Measurements from ENCODE around the gene DYRK2.

DYRK2 gene

DNA sequence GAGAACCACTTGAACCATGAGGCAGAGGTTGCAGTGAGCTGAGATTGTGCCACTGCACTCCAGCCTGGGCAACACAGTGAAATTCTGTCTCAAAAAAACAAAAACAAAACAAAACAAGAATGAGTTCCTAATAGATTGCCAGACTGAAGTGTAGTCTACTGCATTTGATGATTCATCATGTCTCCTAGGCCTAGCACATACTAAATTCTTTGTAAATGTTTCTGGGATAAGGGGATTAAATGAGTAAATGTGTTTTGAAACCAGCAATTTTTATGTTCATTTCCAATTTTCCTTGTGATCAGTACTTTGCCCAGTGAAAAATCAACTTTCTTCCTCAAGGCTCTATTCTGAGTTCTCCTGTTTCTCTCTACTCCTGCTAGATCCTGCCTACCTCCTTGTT, 2.9 kb upstream of the DYRK2 start:
- DNase-seq (ENCODE audit: low read depth in 1 of 2, low spot score in 1 of 2), result no peak

DNA sequence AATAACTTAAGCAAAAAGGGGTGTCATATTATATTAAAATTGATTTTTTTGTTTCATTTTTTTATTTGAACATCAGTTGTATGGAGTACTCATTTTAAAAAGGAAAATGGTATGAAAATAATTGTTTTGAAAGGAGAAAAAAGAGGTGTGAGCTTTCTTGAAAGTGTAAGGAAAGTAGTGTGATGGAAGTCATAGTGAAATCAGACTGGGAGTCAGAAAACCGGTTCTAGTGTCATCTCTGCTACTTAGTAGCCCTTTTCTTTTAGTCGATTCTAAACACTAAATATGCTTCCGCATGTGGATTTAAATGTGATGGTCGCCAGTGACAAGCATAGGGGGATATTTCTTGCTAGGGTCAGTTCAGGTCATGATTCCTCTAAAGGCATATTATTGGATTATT, 1.8 kb upstream of the DYRK2 start:
- no peak for DNase-seq (ENCODE audit: low read depth in 1 of 2, low spot score in 1 of 2)

DNA sequence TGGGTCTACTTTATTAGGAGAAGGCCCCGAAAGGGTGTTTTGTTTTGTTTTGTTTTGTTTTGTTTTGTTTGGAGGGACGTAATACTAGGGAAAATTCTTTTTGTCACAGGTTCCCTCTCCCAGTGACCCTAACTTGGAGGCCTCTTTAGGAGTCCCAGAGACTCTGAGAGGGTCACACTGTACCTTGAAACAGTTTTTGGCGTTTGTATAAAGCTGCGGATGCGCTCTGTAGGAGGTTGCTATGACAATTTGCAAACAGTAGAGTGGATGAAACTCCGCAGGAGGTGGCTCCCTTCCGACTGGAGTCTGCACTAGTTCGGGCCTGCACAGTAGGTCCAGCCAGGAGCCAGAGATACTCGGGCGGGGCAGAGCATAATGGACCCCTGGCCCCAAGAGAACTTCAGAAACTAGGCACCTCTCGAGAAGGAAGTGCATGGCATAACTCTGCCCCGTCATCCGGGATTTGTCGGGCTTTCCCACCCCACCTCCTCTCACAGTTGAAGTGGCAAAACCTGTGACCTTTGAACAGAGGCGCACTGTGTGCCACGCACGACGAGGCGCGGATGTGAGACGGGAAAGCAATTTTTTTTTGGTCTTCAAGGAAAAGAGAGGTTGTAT, 1.3 kb upstream of the DYRK2 start:
- peak in 1 of 2 donors; percentile 9 for DNase-seq (ENCODE audit: low read depth in 1 of 2, low spot score in 1 of 2)

DNA sequence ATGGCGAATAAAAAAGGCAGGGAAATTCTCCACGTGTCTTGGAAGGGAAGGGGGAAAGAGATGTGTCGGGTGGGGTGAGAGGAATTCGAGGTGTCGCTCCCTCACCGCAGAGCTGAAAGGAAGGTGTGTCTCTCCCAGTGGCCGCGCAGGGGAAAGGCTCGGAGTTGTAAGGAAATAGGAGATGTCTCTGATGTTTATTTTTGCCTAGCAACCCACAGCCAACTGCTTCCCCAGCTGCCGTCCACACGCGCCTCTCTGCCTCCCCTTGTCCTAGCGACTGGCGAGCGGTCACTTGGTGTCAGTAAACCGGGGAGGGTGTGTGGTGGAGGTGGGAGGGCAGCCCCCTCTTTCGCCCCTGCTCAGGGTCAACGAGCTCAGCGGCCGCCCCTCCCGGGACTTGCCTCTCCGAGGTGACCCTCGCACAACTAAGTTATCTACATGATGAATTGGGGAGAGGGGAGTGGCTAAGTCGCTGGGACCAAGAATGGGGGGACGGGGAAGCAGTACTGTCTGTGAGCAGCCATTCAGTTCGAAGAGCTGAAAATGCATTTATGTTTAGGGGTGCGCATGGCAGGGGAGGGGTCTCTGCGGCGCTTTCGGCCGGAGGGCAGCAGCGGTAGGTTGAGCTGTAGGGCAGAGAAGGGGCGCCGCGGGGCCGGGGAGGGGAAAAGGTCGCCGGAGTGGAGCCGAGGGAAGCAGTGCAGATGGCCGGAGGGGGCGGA, 585 bp upstream of the DYRK2 start:
- DNase-seq (ENCODE audit: low read depth in 1 of 2, low spot score in 1 of 2), result peak; percentile 10 to 16

DNA sequence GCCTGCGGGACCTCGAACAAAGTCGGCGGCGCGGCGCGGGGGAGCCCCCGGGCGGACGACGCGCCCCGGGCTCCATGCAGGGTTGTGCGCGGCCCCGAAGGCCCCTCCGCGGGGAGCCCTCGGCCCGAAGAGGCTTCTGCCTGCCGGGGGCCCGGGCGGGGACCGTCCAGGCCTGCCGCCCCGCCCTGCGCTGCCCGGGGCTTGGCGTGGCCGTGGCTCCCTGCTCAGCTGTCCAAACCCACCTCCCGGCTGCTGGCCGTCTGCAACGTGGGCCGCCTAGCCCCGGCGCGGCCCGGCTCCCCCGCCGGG, 670 bp downstream of the DYRK2 start:
- peak in 1 of 2 donors; percentile 29 for DNase-seq (ENCODE audit: low read depth in 1 of 2, low spot score in 1 of 2)

DNA sequence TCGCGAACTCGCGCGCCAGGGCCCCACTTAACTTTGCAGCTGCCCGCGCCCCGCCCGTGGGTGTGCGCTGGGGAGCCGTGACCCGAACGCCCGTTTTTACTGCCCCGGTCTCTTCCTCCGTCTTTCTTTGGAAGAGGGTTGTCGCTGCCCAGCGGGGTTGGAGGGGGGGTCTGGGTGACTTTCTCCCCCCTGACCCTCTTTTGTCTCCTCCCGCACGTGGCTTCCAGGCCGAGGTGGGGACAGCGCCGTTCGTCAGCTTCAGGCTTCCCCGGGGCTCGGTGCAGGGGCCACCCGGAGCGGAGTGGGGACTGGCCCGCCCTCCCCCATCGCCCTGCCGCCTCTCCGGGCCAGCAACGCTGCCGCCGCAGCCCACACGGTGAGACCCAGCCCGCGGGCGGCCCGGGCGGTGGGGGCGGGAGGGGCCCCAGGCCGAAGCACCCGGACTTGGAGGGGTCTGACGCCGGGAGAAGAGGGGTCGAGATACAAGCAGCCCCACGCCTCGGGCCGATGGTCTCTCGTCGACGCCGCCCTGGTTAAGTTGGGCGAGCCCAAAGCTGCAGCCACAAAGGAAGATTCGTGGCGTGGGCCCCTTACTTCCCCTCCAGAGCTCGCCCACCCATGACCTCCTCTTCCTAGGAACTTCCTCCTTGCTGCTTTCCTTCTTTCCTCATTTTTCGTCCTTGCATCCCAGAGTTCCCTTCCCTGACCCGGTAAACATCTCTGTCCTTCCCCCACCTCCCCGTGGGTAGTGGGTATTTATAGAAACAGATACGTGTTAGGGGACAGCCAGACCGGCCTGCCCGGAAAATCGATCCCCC, 1.2 kb downstream of the DYRK2 start:
- DNase-seq (ENCODE audit: low read depth in 1 of 2, low spot score in 1 of 2), result peak; percentile 14 to 20

DNA sequence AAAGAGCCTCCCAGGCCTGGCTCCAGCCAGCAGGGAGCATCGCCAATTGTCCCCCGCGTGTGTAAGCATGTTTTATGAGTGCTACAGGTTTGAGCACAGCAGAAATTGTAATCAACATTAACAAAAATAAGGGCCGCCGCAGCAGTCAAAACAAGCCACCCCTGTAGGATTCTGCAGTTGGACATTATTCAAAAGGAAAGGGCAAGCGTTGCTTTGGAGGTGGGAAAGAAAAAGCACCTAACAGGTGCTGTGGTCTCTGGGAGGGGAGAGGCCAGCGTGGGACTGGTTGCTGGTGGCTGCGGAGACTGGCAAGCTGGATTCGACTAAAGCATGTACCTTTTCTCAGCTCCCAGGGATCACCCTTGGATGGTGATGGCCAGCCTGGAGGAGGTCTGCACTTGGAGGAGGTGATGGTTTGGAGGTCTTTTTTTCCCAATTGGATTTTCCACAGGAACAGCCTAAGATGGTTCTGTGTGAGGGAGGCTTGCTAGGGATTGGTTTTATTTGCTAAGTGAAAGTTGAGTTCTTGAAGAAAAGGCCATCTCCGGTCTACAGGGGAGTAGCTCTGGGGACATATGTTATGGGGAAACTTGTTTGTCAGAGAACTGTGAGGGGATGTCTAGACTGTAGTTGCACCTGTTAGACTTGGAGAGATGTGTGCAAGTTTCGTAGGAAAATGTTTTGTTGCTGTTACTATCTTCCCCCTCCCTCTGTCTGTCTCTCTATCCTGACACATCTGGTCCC, 2.0 kb downstream of the DYRK2 start:
- no peak for DNase-seq (ENCODE audit: low read depth in 1 of 2, low spot score in 1 of 2)

DNA sequence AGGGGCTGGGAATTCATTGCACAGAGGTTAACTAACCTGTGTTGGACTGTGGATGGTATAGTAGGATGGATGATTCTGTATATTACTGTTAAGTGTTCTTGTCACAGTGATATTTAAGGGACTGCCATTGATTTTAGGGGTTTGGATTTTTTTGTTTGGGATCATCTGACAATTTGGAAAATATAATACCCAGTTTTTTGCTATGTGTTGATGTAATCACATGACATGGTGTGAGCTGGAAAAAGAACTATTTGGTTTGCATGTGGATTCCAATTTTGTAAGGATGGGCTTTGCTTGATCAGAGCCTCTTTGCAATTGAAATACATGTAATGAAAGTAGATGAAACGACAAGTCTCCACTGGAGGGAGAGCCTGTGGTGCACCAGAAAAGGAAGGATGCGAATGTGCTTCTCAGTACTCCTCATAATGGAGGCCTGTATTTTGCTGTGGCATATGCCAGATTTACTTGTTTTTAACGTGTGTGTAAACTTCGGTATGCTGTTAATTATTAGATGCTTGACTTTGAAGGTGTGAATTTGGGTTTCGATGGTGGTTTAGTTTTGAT, 2.7 kb downstream of the DYRK2 start:
- DNase-seq (ENCODE audit: low read depth in 1 of 2, low spot score in 1 of 2), result no peak

DNA sequence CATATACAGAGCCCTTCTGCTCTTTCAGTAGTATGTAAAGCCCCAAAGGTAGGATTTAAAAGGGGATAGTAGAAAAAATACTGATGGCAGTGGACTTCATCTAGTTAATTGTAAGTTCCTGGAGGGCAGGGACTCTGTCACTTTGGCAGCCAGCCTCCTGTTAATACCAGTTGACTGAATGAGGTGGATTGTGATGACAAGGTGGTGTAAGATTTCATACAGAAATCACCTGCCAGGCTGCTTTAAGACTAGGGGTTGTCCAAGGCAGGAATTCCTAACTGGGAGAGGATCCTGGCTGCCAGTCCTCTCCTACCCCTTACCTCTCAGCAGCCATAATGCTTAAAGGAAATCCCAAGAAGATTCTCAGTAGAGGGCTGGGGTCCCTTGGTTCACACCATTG, 7.3 kb downstream of the DYRK2 start:
- no peak for DNase-seq (ENCODE audit: low read depth in 1 of 2, low spot score in 1 of 2)

DNA sequence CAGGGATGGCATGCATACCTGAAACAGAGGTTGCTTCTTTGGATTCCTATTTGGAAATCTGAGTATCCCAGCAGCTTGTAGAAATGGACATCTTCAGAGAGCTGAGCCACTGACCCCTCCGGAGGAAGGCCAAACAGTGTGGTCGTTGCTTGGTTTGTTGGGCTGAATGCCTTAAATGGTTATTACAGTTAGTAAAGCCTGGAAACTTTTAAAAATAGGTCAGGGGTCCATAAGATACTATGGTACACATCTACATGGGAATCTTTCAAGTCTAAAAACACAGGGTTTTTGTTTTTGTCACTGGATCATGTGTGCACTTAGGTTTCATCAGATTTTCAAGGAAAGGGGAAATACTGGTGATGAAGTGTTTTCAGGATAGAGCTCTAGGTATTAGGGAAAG, 7.7 kb downstream of the DYRK2 start:
- DNase-seq (ENCODE audit: low read depth in 1 of 2, low spot score in 1 of 2), result no peak

DNA sequence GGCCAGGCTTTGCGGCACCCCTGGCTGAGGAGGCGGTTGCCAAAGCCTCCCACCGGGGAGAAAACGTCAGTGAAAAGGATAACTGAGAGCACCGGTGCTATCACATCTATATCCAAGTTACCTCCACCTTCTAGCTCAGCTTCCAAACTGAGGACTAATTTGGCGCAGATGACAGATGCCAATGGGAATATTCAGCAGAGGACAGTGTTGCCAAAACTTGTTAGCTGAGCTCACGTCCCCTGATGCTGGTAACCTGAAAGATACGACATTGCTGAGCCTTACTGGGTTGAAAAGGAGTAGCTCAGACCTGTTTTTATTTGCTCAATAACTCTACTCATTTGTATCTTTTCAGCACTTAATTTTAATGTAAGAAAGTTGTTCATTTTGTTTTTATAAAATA, 9.9 kb downstream of the DYRK2 start:
- DNase-seq (ENCODE audit: low read depth in 1 of 2, low spot score in 1 of 2), result no peak

DNA sequence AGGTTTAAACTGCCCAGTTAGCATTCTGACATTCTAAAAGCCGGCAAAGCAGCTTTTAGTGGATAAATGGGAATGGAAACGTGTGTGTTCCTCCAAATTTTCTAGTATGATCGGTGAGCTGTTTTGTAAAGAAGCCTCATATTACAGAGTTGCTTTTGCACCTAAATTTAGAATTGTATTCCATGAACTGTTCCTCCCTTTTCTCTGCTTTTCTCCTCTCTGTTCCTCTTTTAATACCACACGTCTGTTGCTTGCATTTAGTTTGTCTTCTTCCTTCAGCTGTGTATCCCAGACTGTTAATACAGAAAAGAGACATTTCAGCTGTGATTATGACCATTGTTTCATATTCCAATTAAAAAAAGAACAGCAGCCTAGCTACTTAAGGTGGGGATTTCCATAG, 10.7 kb downstream of the DYRK2 start:
- DNase-seq (ENCODE audit: low read depth in 1 of 2, low spot score in 1 of 2), result no peak

DNA sequence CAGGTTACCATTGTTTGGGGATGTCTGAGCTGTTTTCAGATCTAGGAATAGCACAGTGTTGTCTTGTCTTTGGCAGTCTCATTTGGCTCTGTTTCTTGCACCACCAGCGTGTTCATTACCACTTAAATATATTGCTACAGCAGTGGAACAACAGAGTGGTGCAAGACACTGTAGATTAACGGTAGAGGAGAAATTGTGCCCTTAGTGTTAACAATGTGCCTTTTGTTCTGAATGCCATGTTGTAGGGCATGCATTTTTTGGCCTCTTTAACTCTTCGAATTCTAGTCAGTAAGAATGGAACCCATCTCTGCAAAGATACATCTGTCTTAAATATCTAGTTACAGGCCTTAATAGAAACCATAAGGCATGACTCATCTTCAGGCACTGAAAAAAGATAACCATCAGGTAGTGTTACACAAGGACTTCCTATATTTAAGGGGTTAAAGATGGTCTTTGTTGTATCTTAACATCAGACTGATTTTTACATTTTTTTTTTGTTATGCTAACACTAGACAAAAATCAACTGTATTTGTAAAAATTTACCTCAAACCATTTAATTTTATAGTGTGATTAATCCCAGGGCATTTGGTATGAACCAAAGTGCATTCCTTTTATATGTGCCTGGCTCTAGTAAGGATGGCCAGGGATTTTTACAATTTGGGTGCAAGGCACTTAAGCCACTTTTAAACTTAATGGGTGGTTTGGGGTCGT, 12.9 kb downstream of the DYRK2 start:
- DNase-seq (ENCODE audit: low read depth in 1 of 2, low spot score in 1 of 2), result no peak

DNA sequence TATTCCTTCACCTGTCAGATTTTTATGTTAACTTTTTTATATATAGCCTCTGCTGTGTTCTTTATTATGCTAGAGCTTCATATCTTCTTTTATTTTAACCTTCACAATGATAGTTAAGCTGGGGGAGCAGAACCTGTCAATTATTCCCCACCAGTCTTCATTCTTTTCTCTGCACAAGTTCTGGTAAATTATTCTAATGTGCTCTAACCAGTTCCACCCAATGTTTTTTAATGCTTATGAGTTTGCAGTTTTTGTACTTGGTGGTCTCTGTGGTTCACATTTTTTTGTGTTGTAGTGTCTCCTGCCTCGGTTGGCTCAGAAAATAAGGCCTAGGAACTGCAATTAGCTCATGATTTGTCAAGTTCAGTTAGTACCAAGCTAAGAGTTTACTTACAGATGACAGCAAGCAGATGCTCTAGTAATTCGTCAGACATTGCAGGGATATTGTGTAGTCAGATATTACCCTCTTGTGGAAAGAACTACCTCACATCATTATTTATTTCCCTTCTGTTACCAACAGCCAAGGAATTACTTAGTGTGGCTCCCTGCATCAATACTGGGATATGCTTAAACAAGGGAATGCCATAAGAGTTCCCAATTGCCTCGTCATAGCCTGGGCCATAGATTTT, 14.5 kb downstream of the DYRK2 start:
- DNase-seq (ENCODE audit: low read depth in 1 of 2, low spot score in 1 of 2), result no peak

DNA sequence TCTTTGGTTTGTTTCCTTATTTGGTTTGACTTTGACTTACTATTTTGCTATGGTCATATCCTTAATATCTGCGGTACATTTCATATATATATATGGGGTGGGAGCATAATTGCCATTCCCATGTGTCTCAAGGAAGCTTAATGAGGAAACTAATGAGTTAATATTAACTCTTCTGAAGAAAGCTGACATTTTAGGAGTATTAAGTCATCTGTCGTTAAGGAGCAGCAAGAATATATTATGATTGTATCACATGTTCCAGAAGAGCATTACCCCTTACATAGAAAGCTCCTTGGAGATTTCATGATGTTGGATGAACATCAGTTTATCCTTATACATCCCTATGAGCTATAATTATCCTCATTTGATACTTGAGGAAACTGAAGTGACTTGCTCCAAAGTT, 15.6 kb downstream of the DYRK2 start:
- no peak for DNase-seq (ENCODE audit: low read depth in 1 of 2, low spot score in 1 of 2)

DNA sequence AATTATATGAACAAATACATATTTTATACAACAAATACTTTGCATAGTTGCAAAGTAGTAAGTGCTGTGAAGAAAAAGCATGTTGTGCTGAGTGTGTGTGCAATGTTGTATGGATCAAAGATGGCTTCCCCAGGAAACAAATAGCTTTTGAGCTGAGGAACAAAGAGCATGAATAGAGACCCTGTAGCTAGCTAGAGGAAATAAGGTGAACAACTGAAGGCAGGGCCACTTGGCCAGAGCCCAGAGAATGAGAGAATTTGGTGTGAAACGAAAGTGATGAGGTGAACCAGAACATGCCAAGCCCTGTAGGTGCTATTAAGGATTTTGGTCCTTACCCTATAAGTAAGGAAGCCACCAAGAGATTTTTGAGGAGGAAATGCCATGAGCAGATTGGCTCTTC, 17.1 kb downstream of the DYRK2 start:
- no peak for DNase-seq (ENCODE audit: low read depth in 1 of 2, low spot score in 1 of 2)

DNA sequence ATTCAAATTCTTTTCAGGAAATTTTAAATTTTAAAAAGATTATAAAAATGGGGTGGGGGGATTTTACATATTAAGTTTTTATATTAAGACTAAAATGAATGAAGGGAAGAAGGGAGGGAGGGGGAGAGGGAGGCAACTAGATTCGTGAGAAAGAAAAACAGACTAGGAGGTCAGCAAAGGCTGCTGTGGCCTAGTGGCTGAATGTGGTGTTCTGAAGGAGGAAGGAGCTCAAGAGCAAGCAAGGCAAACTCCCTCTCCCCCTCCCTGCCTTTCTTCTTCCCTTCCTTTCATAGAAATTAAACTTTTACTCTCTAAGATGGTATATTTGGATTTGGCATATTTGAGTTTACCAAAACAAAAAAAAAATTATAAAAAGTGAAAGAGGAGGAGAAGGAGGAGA, 18.1 kb downstream of the DYRK2 start:
- DNase-seq (ENCODE audit: low read depth in 1 of 2, low spot score in 1 of 2), result no peak

DNA sequence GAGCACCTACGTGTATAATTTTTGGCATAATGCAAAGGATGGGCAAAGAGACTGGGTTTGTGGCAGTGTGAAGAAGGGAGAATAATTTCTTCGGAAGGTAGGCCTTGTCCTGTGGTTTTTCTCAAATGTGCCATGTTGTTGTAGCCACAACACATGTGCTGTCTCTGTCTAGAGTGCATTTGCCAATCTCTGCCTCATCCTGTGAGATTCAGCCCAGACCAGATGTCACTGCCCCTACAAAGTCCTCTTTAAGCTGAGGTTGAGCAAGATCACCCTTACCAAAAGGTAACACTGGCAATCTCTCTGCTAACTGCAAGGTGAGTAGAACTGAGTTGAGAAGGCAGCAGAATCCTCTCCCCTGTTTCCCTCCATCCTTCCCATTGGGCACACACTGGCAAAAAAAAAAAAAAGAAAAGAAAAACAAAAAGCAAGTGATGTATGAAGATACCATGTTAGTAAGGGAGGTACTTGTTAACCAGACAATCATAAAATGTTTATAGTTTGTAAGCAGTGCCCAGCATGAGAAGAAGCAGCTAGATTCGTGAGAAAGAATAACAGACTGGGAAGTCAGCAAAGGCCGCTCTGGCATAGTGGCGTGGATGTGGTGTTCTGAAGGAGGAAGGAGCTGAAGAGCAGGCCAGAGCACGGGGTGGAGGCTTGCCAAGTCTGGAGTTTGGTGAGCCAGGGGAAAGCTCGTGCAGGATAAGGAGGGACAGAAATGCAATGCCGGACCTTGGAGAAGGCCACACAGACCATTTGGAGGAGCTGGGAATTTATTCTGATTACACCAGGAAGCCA, 18.9 kb downstream of the DYRK2 start:
- DNase-seq (ENCODE audit: low read depth in 1 of 2, low spot score in 1 of 2), result no peak

DNA sequence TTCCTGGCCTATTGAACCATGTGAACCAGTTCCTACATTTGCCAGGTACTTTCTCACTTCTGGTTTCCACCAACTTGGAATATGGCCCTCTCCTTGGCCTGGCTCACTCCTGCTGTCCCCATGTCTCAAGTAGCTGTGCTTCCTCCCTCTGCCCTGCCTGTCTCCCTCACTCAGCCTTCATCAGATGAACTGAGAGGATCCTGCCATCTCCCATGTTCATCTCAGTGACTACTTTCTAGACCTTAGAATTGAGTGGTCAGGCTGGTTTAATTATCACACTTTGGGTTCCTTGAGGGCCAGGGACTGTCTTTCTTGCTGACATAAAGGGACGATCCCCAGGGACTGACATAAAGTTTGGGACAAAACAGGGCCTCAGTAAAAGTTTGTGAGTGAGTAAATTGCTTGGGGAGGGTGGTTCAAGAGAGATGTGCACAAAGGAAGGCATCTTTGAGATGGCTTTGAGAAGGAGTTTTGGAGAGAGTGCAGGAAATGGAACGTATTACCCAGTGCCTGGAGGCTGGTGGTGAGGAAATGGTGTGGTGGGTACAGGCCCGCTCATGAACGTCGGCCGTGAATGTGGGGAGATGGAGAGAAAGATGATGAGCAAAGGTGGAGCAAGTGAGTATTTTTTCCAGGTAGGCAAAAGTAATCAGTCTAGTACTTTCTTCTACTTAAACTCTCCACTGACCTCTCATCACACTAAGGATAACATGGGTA, 20.8 kb downstream of the DYRK2 start:
- DNase-seq (ENCODE audit: low read depth in 1 of 2, low spot score in 1 of 2), result no peak
